Activated gamma-delta T cell (primary cell): ENCODE measurements around the gene AEBP1.

Experiments used
- DNase-seq: peaks from one replicate; lab custom pipeline; 2025; lab: John Stamatoyannopoulos, UW

AEBP1 gene

GRCh38 chr7:44104860-44105771 is 971 bp downstream of the AEBP1 start:
- no peak for DNase-seq

- DNase-seq: no peak
Measured at GRCh38 chr7:44105832-44106231, 1.7 kb downstream of the AEBP1 start.

- DNase-seq: no peak
Measured at GRCh38 chr7:44106311-44107065, 2.3 kb downstream of the AEBP1 start.

DNA sequence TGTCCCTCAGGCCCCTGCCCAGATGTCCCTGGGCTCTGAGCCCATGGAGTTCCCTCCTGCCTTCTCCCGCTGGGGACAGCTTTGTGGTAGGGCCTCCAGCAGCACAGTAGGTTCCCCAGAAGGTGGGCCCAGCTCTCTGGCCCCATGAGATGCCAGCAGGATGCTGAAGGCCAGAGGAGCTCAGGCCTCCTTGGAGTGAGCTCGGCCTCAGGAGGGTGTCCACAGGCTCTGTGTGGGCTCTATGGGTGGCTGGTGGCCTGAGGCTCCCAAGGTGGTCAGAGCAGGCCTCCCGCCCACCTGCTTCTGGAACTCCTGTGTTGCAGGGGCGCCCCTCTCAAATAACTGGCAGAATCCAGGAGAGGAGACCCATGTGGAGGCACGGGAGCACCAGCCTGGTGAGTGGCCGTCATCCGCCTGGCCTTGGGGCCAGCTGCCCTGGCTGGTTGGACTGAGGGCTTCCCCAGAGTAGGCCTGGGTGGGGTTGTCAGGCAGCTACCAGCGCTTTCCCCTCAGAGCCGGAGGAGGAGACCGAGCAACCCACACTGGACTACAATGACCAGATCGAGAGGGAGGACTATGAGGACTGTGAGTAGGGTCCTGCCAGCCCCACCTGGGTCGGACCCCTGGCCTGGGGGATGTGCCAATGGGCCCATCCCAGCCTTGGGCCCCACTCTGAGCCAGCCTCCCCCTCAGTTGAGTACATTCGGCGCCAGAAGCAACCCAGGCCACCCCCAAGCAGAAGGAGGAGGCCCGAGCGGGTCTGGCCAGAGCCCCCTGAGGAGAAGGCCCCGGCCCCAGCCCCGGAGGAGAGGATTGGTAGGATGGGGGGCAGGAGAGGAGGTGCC is 3.2 kb downstream of the AEBP1 start:
- DNase-seq: no peak

DNA sequence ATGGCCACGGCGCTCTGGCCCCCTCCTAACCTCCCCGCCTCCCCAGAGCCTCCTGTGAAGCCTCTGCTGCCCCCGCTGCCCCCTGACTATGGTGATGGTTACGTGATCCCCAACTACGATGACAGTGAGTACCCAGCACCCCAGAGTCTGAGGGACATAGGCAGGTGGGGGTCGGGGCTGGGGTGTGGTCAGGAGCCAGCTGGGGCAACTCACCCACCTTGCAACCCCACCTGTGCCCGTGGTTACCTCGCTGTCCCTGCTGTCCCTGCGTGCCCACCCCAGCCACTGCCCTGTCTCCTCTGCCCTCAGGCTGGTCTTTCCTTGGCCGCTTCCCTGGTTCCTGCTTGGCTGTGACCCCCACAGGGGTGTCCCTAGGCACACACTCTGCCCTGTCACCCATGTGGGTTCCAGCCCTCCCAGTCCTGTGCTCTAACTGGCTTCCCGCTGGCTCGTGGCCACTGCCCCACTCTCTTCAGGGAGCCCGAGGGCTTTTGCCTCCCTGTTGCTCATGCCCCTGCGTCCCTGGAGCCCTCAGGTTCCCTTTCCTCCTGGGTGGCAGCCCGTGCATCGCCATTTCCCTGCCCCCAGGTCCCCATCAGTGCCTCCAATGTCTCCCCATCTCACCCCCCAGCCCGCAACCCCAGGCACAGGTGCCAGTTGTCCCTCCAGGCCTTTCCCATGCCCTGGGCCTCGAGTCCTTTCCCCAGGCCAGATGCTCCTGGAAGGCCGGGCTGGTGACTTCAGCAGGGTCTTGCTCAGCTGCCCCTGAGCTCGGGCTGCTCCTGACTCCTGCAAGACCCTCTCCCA is 4.0 kb downstream of the AEBP1 start:
- no peak for DNase-seq

DNA sequence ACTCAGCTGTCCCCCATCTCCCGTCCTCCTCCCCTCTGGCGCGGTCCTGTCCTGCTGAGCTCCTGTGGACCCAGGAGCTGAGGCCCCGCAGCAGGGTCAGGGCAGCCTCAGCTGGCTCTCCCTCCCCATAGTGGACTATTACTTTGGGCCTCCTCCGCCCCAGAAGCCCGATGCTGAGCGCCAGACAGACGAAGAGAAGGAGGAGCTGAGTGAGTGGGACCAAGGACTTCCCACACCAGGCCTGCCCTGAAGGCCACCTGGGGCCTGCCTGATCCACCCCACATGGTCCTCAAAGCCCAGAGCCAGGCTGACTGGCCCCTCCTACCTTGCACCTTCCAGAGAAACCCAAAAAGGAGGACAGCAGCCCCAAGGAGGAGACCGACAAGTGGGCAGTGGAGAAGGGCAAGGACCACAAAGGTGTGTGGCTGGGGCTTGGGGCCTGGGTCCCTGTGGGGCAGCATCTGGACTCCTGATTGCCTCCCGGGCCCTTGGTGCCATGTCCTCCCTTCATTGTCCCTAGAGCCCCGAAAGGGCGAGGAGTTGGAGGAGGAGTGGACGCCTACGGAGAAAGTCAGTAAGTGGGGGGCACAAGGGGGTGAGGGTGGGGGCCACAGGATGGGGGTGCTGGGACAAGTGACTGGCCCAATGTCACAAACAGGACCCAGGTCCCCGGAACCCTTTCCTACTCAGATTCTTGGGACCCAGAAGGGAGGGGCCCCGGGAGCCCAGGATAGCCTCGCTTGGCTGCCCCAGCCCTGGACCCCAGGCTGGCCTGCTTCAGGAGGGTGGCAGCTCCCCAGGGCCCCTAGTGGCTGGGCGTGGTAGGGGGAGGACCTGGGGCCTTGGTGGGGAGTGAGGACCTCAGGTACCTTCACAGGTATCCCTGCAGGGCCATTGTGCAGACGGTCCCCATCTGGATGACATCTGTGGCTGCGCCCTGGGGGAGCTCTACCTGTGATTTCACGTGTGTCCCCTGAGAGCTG is 4.9 kb downstream of the AEBP1 start:
- DNase-seq: no peak

- DNase-seq: no peak
Measured at GRCh38 chr7:44109991-44110390, 5.8 kb downstream of the AEBP1 start.

- DNase-seq: no peak
Measured at GRCh38 chr7:44110719-44111635, 6.8 kb downstream of the AEBP1 start.

GRCh38 chr7:44111761-44112160 is 7.6 kb downstream of the AEBP1 start:
- no peak for DNase-seq

DNA sequence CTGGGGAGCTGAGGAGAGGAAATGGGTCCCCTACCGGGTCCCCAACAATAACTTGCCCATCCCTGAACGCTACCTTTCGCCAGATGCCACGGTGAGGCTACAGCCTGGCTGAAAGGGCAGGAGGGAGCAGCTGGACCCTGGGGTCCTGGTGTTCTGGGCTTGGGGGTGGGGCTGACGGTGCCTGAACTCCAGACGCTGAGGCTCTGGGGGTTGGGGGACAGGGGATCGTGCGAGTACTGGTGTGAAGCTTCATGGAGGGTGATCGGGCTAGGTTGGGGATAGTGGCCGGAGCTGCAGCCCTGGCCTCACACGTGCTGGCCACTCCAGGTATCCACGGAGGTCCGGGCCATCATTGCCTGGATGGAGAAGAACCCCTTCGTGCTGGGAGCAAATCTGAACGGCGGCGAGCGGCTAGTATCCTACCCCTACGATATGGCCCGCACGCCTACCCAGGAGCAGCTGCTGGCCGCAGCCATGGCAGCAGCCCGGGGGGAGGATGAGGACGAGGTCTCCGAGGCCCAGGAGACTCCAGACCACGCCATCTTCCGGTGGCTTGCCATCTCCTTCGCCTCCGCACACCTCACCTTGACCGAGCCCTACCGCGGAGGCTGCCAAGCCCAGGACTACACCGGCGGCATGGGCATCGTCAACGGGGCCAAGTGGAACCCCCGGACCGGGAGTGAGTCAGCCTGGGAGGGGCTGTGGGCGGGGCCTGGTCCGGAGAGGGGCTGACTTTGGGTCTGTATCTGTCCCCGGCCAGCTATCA is 8.3 kb downstream of the AEBP1 start:
- no peak for DNase-seq

DNA sequence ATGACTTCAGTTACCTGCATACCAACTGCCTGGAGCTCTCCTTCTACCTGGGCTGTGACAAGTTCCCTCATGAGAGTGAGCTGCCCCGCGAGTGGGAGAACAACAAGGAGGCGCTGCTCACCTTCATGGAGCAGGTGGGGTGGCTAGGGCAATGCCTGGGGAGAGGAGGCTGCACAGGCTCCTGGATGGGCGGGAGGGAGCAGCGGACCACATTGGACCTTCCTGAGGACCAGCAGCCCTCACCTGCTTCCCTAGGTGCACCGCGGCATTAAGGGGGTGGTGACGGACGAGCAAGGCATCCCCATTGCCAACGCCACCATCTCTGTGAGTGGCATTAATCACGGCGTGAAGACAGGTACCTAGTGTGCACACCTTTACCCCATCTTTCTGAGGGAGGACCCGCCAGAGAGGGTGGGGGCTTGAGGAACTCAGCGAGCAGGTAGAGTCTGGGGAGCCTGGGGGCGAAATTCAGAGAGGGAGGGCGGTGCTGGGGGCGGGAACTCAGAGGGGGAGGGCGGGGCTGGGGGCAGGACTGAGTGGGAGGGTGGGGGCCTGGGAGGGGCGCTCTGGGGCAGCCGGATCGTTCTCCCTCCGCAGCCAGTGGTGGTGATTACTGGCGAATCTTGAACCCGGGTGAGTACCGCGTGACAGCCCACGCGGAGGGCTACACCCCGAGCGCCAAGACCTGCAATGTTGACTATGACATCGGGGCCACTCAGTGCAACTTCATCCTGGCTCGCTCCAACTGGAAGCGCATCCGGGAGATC is 9.0 kb downstream of the AEBP1 start:
- DNase-seq: no peak

DNA sequence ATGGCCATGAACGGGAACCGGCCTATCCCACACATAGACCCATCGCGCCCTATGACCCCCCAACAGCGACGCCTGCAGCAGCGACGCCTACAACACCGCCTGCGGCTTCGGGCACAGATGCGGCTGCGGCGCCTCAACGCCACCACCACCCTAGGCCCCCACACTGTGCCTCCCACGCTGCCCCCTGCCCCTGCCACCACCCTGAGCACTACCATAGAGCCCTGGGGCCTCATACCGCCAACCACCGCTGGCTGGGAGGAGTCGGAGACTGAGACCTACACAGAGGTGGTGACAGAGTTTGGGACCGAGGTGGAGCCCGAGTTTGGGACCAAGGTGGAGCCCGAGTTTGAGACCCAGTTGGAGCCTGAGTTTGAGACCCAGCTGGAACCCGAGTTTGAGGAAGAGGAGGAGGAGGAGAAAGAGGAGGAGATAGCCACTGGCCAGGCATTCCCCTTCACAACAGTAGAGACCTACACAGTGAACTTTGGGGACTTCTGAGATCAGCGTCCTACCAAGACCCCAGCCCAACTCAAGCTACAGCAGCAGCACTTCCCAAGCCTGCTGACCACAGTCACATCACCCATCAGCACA is 9.7 kb downstream of the AEBP1 start:
- DNase-seq: no peak

- DNase-seq: no peak
Measured at GRCh38 chr7:44114586-44115310, 10.6 kb downstream of the AEBP1 start.

GRCh38 chr7:44116087-44116788 is 12.1 kb downstream of the AEBP1 start:
- DNase-seq: no peak

DNA sequence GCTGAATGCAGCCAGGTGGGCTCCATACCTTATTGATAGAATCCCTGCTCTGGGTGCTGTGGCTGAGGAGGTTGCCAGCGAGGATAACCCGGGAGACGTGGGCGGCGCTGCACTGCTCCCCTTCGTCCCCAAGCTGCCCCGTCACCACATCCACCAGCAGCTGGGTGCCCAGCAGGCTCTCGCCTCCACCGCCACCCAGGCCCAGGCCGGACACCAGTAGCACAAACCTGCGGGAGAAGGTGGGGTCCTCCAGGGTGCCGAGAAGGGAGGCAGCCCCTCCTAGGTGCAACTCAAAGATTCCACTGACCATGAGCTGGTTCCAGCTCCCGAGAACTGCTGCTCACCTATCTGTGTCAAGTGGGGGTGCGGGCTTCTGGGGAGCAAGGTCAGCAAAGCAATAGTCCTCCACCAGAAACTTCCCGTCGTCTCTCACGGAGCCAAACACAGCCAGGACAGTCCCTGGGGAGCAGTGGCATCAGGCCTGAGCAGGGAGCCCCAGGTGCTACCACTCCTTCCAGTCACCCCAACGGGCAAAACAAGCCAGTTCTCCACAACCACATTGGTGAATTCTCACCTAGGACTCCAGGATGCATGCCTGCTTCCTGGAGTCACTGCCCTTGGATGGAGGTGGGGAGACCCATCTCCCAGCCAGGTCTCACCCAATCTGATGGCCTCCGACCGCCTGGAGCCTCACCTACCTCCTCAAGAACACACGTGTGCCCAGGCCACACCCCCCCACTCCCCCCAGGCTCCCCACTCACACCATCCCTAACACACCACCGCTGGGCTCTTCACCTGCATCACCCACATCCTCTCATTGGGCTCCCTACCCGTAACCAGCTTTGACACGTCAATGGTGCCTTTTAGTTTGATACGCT is 12.9 kb downstream of the AEBP1 start:
- DNase-seq: no peak
